Frontal cortex (tissue), 4 donors: ENCODE data around the gene PHYKPL. TPM values are rescaled to one million over a fixed set of nuclear protein-coding genes. Genes with fewer than 3 reads are reported as not detected.

Experiments used
- DNase-seq, 2 donors: peaks; one replicate each; pipeline ENCODE4 v3.0.0; 2012; ENCODE audit warnings: low spot score in 2 of 2
- FAIRE-seq: peaks from 2 replicates; lab custom pipeline; 2012; peaks lifted over from hg19 to GRCh38; lab: Jason Lieb, UNC
- total RNA-seq: library from RNA; depleted of rRNA; stranded (reverse); fragments of >200 nt; gene quantifications from one replicate; pipeline ENCODE4 v1.2.3, GENCODE V29; 2014
- donor health status: control.
- donor health status: control.
- donor health status: control.

Gene PHYKPL
- total RNA-seq, 1 donor from 2014 or later = 9.0 TPM

- no peak for DNase-seq
- FAIRE-seq = no peak
Measured at GRCh38 chr5:178227929-178228328, 4.7 kb downstream of the PHYKPL start.

GRCh38 chr5:178227138-178227659, 5.4 kb downstream of the PHYKPL start:
- DNase-seq = no peak
- FAIRE-seq = no peak

GRCh38 chr5:178225174-178225573, 7.4 kb downstream of the PHYKPL start:
- FAIRE-seq (no peak), DNase-seq (no peak)

- FAIRE-seq (no peak), DNase-seq (no peak)
Measured at GRCh38 chr5:178224403-178224802, 8.2 kb downstream of the PHYKPL start.

DNA sequence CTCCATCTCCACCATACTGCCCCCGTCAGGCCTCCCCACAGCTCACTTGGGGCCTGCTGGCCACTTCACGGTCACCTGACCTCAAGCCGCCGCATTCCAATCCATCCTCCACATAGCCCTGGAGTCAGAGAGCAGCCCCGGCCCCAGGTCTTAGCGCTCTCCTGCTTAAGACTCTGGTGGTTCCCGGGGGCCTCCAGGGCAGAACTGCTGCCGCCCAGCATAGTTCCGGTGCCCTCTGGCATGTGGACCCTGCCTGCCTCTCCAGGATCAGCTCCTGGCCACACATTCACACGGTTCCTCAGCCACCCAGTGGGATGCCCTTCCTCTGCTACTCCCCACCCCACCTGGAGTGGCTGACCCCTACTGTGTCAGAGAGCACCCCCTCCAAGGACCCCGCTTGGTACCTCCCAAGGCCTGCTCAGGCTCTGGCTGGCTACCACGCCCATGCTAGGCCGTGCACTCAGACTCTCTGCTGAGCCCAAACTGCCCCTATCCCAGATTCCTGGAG, 8.7 kb downstream of the PHYKPL start:
- FAIRE-seq (no peak), DNase-seq (no peak)

DNA sequence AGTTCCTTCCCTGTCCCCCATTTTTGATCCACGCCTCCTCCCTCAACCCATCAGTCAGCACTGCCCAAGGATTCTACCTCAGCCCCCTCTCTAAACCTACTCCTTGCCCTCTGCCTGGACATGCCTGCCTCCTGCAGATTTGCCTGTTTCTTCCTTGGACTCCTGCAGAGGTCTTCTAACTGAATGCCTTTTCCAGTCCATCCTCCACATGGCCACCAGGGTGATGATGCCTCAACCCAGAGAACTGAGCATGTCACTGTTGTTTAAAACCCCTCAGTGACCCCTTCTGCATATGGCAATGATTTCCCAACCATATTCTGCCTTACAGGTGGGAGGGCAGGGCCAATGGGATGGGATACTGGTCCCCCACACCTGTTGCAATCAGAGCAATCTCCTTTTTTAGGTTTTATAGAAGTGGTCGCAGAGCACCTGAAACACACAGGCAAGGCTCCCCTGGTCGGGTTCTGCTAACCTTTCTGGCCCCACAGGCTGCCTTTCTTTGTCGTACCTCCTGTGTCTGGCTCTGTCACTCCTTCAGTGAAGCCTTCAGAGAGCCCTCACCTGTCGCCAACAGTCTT, 9.3 kb downstream of the PHYKPL start:
- FAIRE-seq = no peak
- DNase-seq = no peak

DNA sequence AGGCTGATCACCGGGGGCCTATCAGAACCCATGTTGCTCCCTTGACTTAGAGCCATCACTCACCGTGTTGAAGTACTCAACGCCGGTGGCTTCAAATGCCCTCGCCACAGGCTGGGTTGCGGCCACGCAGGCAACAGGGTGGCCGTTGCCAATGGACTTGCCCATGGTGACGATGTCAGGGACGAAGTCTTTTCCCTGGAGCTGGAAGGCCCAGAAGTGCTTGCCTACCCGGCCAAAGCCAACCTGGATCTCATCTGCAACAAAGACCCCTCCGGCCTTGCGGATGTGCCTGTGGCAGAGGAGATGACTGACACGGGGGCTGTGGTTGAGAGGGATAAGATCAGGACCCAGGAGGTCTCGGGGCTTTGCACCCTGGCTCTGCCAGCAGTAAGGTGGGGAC, 10.3 kb downstream of the PHYKPL start:
- DNase-seq (no peak), FAIRE-seq (no peak)

DNA sequence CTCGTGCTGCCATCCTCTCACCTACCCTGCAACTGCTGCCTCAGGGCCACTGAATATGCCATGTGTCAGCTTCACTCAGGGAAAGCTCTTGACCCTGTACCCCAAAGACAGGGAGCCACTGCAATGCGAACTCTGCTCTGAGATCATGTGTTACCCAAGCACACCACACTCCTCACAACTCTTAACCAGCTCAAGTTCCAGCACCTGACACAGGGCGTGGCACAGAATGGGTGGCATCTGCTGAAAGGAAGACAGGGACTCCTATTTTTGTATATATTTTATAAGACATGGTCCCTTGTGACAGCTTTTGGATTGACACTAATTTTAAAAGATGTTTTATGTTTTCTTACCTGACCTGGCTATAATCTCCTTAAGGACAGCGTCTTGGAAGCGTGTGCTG, 10.7 kb downstream of the PHYKPL start:
- DNase-seq (no peak), FAIRE-seq (no peak)

DNA sequence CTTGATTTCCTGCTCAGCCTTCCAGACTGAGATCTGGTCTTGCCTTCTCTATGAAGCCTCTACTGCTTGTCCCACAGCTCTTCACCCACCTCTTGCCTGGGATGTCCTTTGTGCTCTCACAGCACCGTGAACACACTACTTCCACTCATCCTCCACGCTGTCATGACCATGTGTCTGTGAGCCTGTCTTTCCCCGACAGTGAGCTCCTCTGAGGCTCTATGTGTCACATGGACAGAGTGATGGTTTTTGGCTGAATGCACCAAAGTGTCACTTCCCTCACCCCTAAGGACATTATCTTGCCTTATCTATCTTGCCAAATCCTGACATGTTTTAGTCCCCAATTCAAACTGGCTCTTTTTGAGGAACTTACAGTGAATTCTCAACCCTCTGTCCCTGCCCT, 11.3 kb downstream of the PHYKPL start:
- DNase-seq (no peak), FAIRE-seq (no peak)

DNA sequence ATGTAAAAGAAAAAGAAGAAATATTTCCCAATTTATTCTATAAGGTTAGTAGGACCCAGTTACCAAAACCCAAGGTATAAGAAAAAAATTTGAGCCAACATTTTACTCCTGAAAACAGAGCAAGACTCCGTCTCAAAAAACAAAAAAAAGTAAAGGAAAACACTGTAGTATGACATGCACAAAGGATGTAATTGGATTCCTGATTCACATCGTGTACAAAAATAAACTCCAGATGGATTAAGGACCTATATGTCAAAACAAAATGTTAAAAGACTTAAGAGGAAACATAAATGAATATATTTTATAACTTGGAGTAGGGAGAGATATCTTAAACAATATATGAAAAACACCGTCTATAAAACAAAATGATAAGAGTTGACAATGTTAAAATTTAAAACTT, 13.8 kb downstream of the PHYKPL start:
- peak; percentile 21 for FAIRE-seq

GRCh38 chr5:178218237-178218776, 14.3 kb downstream of the PHYKPL start:
- DNase-seq = no peak
- FAIRE-seq = no peak

More for the DNA sequence above, 13.8 kb downstream of the PHYKPL start:
- DNase-seq = no peak

DNA sequence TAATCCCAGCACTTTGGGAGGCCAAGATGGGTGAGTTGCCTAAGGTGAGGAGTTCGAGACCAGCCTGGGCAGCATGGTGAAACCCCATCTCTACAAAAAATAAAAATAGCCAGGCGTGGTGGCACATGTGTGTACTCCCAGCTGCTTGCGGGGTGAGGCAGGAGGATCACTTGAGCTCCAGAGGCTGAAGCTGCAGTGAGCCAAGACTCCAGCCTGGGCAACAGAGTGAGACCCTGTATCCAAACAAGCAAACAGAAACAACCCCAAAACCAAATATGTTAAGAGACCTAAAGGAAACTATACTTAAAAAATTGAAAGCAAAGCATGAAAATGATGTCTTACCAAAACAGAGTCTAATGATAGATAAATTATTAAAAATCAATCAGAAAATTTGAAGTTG, 15.8 kb downstream of the PHYKPL start:
- DNase-seq = no peak
- FAIRE-seq = no peak

DNA sequence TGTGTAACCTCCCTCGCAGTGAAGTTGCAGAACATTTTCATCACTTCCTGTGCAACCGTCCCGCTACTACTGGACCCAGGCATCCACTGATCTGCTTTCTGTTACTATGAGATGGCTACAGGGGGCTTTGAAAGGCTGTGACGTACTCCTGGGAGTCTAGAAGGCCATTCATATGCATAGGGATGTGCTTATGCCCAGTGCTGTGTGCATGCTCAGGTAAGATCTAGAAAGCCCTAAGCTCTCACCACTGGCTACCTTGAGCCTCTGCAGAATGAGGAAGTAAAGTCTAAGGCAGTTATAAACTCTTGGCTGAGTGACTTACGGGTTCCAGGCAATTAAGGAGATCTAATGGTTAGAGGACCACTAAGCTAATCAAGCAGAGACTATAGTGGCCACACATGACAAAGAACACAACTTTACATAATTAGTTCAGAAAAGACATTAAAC, 16.5 kb downstream of the PHYKPL start:
- FAIRE-seq = no peak
- no peak for DNase-seq

- no peak for FAIRE-seq
- DNase-seq = no peak
Measured at GRCh38 chr5:178215280-178216002, 17.2 kb downstream of the PHYKPL start.

DNA sequence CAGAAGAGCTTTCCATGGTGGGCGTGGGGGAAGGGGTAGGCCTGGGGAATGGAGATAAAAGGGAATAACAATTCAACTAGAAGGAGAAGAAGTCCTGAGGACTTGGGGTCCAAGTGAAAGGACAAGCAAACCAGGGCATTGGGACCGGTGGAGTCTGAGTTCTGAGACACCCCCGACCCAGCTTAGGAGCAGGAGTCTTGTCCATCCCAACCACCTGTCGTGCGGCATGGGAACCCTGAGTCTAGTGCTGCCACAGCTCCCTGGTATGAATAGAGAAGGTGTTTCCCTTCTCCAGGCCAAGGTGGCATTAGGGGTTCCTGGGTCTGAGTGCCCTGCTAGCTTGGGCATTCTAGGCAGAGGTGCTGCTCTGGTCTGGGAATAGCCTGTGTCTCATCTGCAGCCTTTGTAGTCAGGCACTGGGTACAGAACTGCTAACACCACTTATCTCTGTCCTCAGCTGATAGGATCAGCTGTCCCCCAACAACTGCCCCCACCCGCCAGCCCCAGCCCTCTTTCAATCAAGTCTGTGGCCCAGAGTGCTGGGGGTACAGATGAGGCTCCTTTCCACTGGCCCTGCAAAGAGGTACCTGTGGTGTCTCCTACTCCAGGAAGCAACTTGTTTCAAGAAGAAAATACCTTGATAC, 18.3 kb downstream of the PHYKPL start:
- FAIRE-seq (no peak), DNase-seq (no peak)

DNA sequence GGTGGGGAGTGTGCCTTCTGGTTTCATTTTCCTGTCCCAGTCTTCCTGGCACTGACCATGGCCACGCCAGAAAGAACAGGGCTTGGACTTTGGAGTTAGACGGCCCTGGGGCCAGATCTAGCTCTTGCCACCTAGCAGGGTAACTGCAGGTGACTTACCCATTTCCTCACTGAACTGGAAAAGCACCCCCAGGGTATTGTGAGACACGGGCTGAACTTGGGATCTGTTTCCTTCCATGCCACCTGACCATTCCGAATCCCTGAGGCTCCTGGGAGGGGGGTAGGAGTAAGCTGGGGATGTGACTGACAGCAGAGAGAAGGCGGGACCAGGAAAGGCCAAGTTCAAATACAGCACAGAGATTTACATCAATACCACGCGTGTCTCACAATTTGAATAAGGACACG, 18.9 kb downstream of the PHYKPL start:
- DNase-seq = no peak
- no peak for FAIRE-seq

DNA sequence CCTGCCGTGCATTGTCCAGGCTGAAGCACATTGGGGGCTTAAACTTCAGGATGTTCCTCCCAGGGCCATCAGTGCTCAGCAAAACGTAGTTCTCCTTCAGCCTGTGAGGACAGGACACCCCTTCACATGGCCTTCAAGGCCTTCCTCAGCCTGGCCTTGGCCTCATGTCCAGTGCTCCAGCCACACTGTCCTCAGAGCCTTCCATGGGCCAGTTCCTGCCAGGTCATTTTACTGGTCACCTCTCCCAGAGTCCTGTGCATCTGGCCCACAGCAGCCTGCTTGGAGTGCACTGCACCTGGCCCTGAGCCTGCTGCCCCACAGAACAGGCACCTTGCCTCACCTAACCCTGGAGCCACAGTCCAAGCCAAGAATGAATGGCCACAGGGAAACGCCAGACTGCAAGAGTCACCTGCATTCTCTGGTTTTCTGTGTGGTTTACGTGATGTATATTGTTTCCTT, 19.6 kb downstream of the PHYKPL start:
- no peak for FAIRE-seq
- no peak for DNase-seq

DNA sequence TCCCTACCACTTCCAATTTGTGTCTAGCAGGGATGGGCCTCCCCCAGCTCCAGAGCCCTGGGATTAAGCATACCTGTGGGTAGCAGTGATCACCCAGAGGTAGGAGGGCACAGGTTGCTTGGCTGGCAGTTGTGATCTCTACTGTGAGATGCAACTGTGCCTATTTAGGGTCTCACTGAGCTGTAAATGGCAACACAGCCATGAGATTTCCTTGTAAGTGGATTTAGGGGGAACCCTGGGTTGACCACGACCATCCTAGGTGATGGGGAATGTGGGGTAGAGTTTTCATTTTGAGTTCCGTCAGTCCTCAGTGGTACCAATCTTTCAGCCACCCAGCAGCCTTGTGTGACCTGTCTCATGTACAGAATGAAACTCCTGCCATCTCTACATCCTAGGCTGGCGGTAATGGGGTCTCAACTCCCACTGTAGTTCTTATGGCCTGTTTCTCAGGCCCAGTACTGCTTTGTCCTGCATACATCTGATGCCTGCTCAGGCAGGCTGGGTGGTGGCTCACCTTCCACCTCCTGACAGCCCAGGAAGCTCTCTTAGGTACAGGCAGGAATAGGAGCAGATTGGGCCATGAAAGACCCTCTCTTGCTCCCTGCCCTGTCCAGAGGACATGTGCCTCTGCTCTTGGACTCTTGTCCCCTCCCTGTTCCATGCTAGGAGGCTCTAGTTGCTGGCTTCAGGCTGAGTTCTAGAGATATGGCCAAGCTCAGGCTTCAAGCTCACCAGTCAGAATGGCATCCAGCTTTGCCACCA, 20.2 kb downstream of the PHYKPL start:
- FAIRE-seq (no peak), DNase-seq (no peak)

DNA sequence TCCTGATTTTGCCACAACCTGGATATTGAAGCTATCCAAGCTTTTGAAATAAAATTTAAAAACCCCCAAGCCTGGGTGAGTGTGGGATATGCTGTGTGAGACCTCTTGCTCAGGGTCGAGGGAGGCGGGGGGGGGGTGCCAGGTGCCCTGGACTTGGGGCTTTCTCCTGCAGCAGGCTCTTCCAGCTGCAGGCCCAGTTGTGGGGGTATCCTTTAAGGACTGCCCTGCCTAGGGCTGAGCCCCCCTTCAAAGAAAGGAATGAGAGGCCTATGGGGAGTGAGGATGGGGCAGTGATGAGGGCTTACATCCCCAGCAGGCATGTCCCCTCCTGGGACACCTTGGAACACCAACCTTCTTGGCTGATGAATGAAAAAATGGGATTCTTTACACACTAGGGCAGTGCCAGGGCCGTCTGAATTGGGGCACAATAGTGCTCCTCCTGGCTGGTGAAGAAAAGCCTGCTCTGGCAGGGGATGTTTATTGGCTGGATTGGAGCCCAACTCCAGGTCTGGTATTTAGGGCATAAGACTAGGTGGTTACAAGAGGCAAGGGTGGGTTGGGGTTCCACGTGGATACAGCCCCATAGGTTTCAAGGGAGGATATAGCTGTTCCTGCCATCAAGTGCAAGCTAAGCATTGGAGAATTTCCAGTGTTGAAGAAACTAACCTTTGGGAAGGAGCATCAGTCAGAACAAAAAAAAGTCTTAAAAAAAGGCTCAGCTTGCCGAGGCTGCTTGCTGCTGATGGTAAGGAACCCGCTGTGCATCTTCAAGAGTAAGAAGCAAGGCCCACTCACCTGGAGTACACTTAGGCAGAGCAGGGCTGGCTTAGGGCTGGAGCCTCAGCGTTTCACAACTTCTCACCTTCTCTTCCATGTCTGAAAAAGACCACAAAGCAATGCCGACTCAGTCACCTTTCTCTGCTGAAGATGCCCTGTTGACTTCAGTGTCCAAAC, 21.2 kb downstream of the PHYKPL start:
- FAIRE-seq = no peak

More for the DNA sequence above, 21.2 kb downstream of the PHYKPL start:
- DNase-seq = no peak
